CD4-positive, alpha-beta memory T cell (primary cell): ENCODE measurements around the gene ODC1. TPM values are rescaled to one million over a fixed set of nuclear protein-coding genes. Genes with fewer than 3 reads are reported as not detected.

Experiments used
- CTCF ChIA-PET: fragments of 350-600 bp; sonication (Branson Sonifier 250); formaldehyde crosslinking; loops from one replicate; lab custom pipeline; 2021; ENCODE audit warnings: inconsistent platforms; ENCODE audit not compliant: partially characterized antibody; lab: Charles Lee
- POLR2A ChIA-PET: fragments of 350-600 bp; sonication (Branson Sonifier 250); formaldehyde crosslinking; loops from one replicate; lab custom pipeline; 2021; ENCODE audit not compliant: partially characterized antibody; lab: Charles Lee
- DNase-seq, 5 donors: peaks; one replicate each; pipeline versions ENCODE4 v3.0.0 to v3.0.0-alpha.2; 2020 to 2022; ENCODE audit warnings: mixed read lengths in 1 of 5
- H3K27ac ChIP-seq: one replicate; pipeline ENCODE4 v1.7.0; 2013; ENCODE audit warnings: low read depth, low read length
- H3K27me3 ChIP-seq: 2 replicates; pipeline ENCODE4 v1.7.0; 2013; ENCODE audit warnings: mild to moderate bottlenecking, low read length, moderate library complexity; ENCODE audit not compliant: insufficient read depth
- H3K36me3 ChIP-seq: 2 replicates; pipeline ENCODE4 v1.7.0; 2013; ENCODE audit warnings: mild to moderate bottlenecking, low read length, moderate library complexity; ENCODE audit not compliant: insufficient read depth
- H3K4me1 ChIP-seq: 2 replicates; pipeline ENCODE4 v1.7.0; 2013; ENCODE audit warnings: mild to moderate bottlenecking, low read length, moderate library complexity; ENCODE audit not compliant: insufficient read depth
- H3K4me3 ChIP-seq, 2 donors: one replicate each; pipeline ENCODE4 v1.7.0; 2013; ENCODE audit warnings: low read length in 2 of 2, mild to moderate bottlenecking in 1 of 2
- H3K9me3 ChIP-seq, 2 donors: one replicate each; pipeline ENCODE4 v1.7.0; 2013; ENCODE audit warnings: low read length in 2 of 2, control low read depth in 1 of 2; ENCODE audit not compliant: control insufficient read depth in 1 of 2
- H3K27ac Mint-ChIP-seq, 7 donors: one replicate each; pipeline ENCODE4 v1.8.0; 2020 to 2021; ENCODE audit warnings: mixed read lengths in 7 of 7, mild to moderate bottlenecking in 6 of 7, inconsistent platforms in 3 of 7, moderate library complexity in 3 of 7
- H3K27me3 Mint-ChIP-seq, 2 donors: one replicate each; pipeline ENCODE4 v1.8.0; 2020 to 2021; ENCODE audit warnings: mixed read lengths in 2 of 2
- H3K36me3 Mint-ChIP-seq, 2 donors: one replicate each; pipeline ENCODE4 v1.8.0; 2020 to 2021; ENCODE audit warnings: mixed read lengths in 2 of 2, inconsistent platforms in 1 of 2, mild to moderate bottlenecking in 1 of 2
- H3K4me1 Mint-ChIP-seq, 4 donors: one replicate each; pipeline ENCODE4 v1.8.0; 2020 to 2021; ENCODE audit warnings: mixed read lengths in 4 of 4, mild to moderate bottlenecking in 1 of 4
- H3K4me3 Mint-ChIP-seq, 8 donors: one replicate each; pipeline ENCODE4 v1.8.0; 2020 to 2021; ENCODE audit warnings: mixed read lengths in 8 of 8, mild to moderate bottlenecking in 7 of 8, moderate library complexity in 6 of 8, inconsistent platforms in 3 of 8
- H3K9me3 Mint-ChIP-seq, 8 donors: one replicate each; pipeline ENCODE4 v1.8.0; 2020 to 2021; ENCODE audit warnings: mixed read lengths in 8 of 8, mild to moderate bottlenecking in 5 of 8, inconsistent platforms in 3 of 8, moderate library complexity in 1 of 8
- intact Hi-C: fragments of 100-400 bp; cut with micrococcal nuclease; formaldehyde crosslinking; loops from one replicate; pipeline ENCODE4 v1.15.1; 2023
- polyA plus RNA-seq, 2 donors: library from polyadenylated mRNA; unstranded; fragments of 300-500 nt; fragmentation: Illumina TruSeq; gene quantifications; one replicate each; pipeline ENCODE4 v1.2.3, GENCODE V29; 2021
- total RNA-seq, 2 experiments: library from RNA; stranded (reverse); gene quantifications; one replicate each; pipeline ENCODE4 v1.2.3, GENCODE V29; 2021

The ODC1 gene
- total RNA-seq (10 to 100 TPM; 32.5 to 35.4 TPM), polyA plus RNA-seq (10 to 100 TPM; 54.3 to 63.5 TPM)

- Mint-ChIP-seq H3K4me3 (peak within 1 kb of the TSS; percentile 86 to 95 (median 90)), H3K27ac (peak within 1 kb of the TSS; percentile 88 to 96 (median 93)), H3K9me3 (no peaks in the 10 kb centered on the region), H3K27me3 (no peaks in the 10 kb centered on the region), H3K36me3 (peaks cover 18 to 25% of the 10 kb centered on the region in 2 donors), H3K4me1 (peaks cover 16 to 57% (median 41%) of the 10 kb centered on the region in 4 donors)
- no peaks in the 10 kb centered on the region for H3K9me3 ChIP-seq
- intact Hi-C loops: loop anchor here (1.0 to 10.0 kb wide), 12 partner anchors 45 to 1611 kb away; partner anchors contain the start of genes CPSF3, GRHL1, HPCAL1 and ITGB1BP1
- peak; percentile 97 to 99 (median 98) for DNase-seq
- H3K27me3 ChIP-seq: no peaks in the 10 kb centered on the region
- H3K27ac ChIP-seq: peak within 1 kb of the TSS; percentile 86
- peaks cover 20% of the 10 kb centered on the region for H3K36me3 ChIP-seq
- ChIA-PET POLR2A (interaction anchor here (0.6 to 5.5 kb wide), 41 partner anchors 8 to 1025 kb away, joined by 3 to 50 read pairs (median 4); partner anchors contain the start of genes ADAM17, HPCAL1, ITGB1BP1 and KLF11), CTCF (interaction anchor here (0.8 to 6.0 kb wide), 8 partner anchors 11 to 464 kb away, joined by 3 to 53 read pairs (median 4); no protein-coding TSS in a partner anchor)
- peaks cover 42% of the 10 kb centered on the region for H3K4me1 ChIP-seq
- H3K4me3 ChIP-seq: peak within 1 kb of the TSS; percentile 47 to 90
These were observed at the start of gene ODC1 for GRCh38 chr2:10447895-10448575. Gene ODC1, minus strand, starts transcription at chr2:10448327. Its CDS starts 3,295 bp downstream, at chr2:10445032.

DNA sequence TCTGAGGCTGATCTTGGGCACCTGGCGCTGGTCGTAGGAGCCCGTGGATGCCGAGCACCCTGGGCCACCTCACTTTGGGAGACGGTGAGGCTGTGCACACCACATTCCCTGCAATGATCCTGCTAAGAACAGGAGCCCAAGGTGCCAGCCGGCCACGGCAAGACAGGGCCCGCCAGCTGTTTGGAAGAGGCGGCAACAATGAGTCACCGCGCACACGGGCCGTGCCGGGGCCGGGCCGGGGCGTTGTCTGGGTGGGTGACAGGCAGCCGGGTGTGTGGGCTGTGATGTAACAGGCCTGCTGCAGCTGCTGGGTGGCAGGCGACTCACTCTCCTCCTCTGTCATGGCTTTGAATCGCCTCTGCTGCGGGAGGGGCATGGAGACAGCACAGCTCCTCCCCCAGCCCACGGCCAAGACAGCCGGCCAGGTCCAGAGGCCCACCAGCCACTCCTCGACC, 49.7 kb upstream of the ODC1 start:
- peaks cover 8 to 16% of the 10 kb centered on the region in 2 donors for H3K27me3 Mint-ChIP-seq
- H3K27ac Mint-ChIP-seq: peak overlapping the region in 5 of 7 donors; percentile 42 to 83 (median 57)
- no peaks in the 10 kb centered on the region for H3K36me3 ChIP-seq
- no peaks in the 10 kb centered on the region for H3K9me3 ChIP-seq
- H3K4me3 ChIP-seq: no peak overlapping the region
- ChIA-PET POLR2A (interaction anchor here (2.1 kb wide), 1 partner anchor 49 kb away, joined by 9 read pairs; the partner anchor contains the start of gene ODC1), CTCF (interaction anchor here (1.0 kb wide), 1 partner anchor 514 kb away, joined by 5 read pairs; no protein-coding TSS in a partner anchor)
- intact Hi-C loops: no loop called here
- peaks cover 29% of the 10 kb centered on the region for H3K4me1 ChIP-seq
- H3K27ac ChIP-seq: no peak overlapping the region
- no peaks in the 10 kb centered on the region for H3K9me3 Mint-ChIP-seq
- DNase-seq: peak; percentile 38 to 85 (median 43)
- peaks cover 15 to 39% (median 21%) of the 10 kb centered on the region in 4 donors for H3K4me1 Mint-ChIP-seq
- no peaks in the 10 kb centered on the region for H3K27me3 ChIP-seq
- H3K4me3 Mint-ChIP-seq: peak overlapping the region in 3 of 8 donors; percentile 35 to 64 (median 44)
- H3K36me3 Mint-ChIP-seq: no peaks in the 10 kb centered on the region

GRCh38 chr2:10495988-10496313, 47.8 kb upstream of the ODC1 start:
- POLR2A ChIA-PET: no interaction called here
- H3K9me3 ChIP-seq: no peaks in the 10 kb centered on the region
- no peak overlapping the region for H3K27ac ChIP-seq
- peaks cover 0 to 6% (median 2%) of the 10 kb centered on the region in 8 donors for H3K9me3 Mint-ChIP-seq
- H3K4me3 ChIP-seq: no peak overlapping the region
- peak overlapping the region in 1 of 8 donors; percentile 30 for H3K4me3 Mint-ChIP-seq
- DNase-seq: no peak
- H3K36me3 Mint-ChIP-seq: no peaks in the 10 kb centered on the region
- H3K27me3 Mint-ChIP-seq: peaks cover 5 to 10% of the 10 kb centered on the region in 2 donors
- peak overlapping the region in 5 of 7 donors; percentile 53 to 87 (median 64) for H3K27ac Mint-ChIP-seq
- intact Hi-C loops: no loop called here
- peaks cover 15 to 39% (median 21%) of the 10 kb centered on the region in 4 donors for H3K4me1 Mint-ChIP-seq
- H3K36me3 ChIP-seq: no peaks in the 10 kb centered on the region
- no peaks in the 10 kb centered on the region for H3K27me3 ChIP-seq
- H3K4me1 ChIP-seq: peaks cover 29% of the 10 kb centered on the region
- CTCF ChIA-PET: no interaction called here

- Histone ChIP-seq H3K4me1 (peaks cover 29% of the 10 kb centered on the region), H3K27me3 (no peaks in the 10 kb centered on the region), H3K36me3 (no peaks in the 10 kb centered on the region), H3K9me3 (no peaks in the 10 kb centered on the region), H3K27ac (no peak overlapping the region), H3K4me3 (no peak overlapping the region)
- peaks cover 5 to 10% of the 10 kb centered on the region in 2 donors for H3K27me3 Mint-ChIP-seq
- H3K4me3 Mint-ChIP-seq: peak overlapping the region in 2 of 8 donors; percentile 30 to 46
- ChIA-PET CTCF (no interaction called here), POLR2A (interaction anchor here (0.5 to 3.6 kb wide), 2 partner anchors 21 to 48 kb away, joined by 4 to 50 read pairs; partner anchors contain the start of gene ODC1)
- H3K27ac Mint-ChIP-seq: peak overlapping the region; percentile 52 to 87 (median 64)
- no peak for DNase-seq
- H3K9me3 Mint-ChIP-seq: peaks cover 0 to 6% (median 3%) of the 10 kb centered on the region in 8 donors
- no peaks in the 10 kb centered on the region for H3K36me3 Mint-ChIP-seq
- intact Hi-C loops: no loop called here
- peaks cover 15 to 39% (median 21%) of the 10 kb centered on the region in 4 donors for H3K4me1 Mint-ChIP-seq
These were observed 47.3 kb upstream of the ODC1 start for GRCh38 chr2:10495311-10495987.

DNA sequence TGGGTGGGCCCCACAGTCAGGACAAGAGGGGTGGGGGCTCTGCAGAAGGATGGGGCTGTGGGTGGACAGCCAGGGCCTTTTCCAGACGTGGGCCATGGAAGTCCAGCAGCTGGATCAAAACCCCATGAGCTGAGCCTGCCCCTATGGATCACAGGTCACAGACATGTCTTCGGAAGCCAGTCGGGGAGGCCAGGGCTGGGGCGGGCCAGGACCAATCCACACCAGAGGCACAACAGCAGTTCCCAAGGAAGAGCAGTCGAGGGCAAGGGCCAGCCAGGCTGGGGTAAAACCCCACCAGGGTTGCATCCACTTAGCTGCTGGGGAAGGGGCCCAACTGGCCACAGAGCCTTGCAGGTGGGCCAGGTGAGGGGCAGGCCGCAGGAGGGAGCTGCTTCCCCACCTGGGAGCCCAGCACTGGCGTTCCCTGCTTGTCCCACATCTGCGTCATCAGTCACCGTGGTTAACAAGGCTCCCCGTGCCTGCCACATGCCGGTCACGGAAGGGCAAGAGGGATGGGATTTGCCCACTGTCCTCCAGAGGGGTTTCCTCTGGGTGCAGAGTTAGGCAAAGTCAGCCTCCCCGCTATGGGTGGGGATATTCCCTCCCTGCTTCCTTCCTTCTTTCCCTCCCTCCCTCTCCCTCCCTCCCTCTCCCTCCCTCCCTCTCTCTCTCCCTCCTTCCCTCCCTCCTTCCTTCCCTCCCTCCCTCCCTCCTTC, 46.4 kb upstream of the ODC1 start:
- no peak for DNase-seq
- intact Hi-C loops: no loop called here
- Histone ChIP-seq H3K9me3 (no peaks in the 10 kb centered on the region), H3K4me3 (no peak overlapping the region), H3K4me1 (peaks cover 29% of the 10 kb centered on the region), H3K27ac (peak overlapping the region; percentile 49), H3K27me3 (no peaks in the 10 kb centered on the region), H3K36me3 (no peaks in the 10 kb centered on the region)
- Mint-ChIP-seq H3K4me1 (peaks cover 15 to 39% (median 21%) of the 10 kb centered on the region in 4 donors), H3K27ac (peak overlapping the region; percentile 86 to 96 (median 92)), H3K27me3 (peaks cover 8 to 10% of the 10 kb centered on the region in 2 donors), H3K4me3 (no peak overlapping the region), H3K36me3 (no peaks in the 10 kb centered on the region), H3K9me3 (peaks cover 0 to 6% (median 3%) of the 10 kb centered on the region in 8 donors)
- ChIA-PET POLR2A (interaction anchor here (0.6 to 3.6 kb wide), 2 partner anchors 47 to 73 kb away, joined by 3 to 50 read pairs; partner anchors contain the start of gene ODC1), CTCF (interaction anchor here (0.7 to 2.5 kb wide), 2 partner anchors 10 to 46 kb away, joined by 5 to 9 read pairs; partner anchors contain the start of gene ODC1)

- H3K27ac ChIP-seq: peak overlapping the region; percentile 52
- H3K9me3 ChIP-seq: no peaks in the 10 kb centered on the region
- H3K4me1 ChIP-seq: peaks cover 29% of the 10 kb centered on the region
- CTCF ChIA-PET: interaction anchor here (1.2 to 2.5 kb wide), 3 partner anchors 10 to 58 kb away, joined by 3 to 9 read pairs (median 4); partner anchors contain the start of gene ODC1
- intact Hi-C loops: loop anchor here (1.0 kb wide), 1 partner anchor 45 kb away; the partner anchor contains the start of gene ODC1
- peak overlapping the region in 1 of 2 donors; percentile 33 for H3K4me3 ChIP-seq
- H3K27me3 Mint-ChIP-seq: peaks cover 5 to 6% of the 10 kb centered on the region in 2 donors
- H3K4me3 Mint-ChIP-seq: peak overlapping the region in 7 of 8 donors; percentile 46 to 82 (median 53)
- peaks cover 0 to 6% (median 3%) of the 10 kb centered on the region in 8 donors for H3K9me3 Mint-ChIP-seq
- H3K36me3 ChIP-seq: no peaks in the 10 kb centered on the region
- no peaks in the 10 kb centered on the region for H3K36me3 Mint-ChIP-seq
- POLR2A ChIA-PET: interaction anchor here (0.6 to 3.6 kb wide), 4 partner anchors 46 to 863 kb away, joined by 3 to 50 read pairs (median 4); partner anchors contain the start of genes ODC1 and YWHAQ
- peaks cover 15 to 39% (median 21%) of the 10 kb centered on the region in 4 donors for H3K4me1 Mint-ChIP-seq
- no peaks in the 10 kb centered on the region for H3K27me3 ChIP-seq
- H3K27ac Mint-ChIP-seq: peak overlapping the region; percentile 86 to 96 (median 92)
- DNase-seq: peak; percentile 82 to 95 (median 89)
These were observed 45.6 kb upstream of the ODC1 start for GRCh38 chr2:10493634-10494281.
